ENCODE data around the gene EID2B.

The EID2B gene

DNA sequence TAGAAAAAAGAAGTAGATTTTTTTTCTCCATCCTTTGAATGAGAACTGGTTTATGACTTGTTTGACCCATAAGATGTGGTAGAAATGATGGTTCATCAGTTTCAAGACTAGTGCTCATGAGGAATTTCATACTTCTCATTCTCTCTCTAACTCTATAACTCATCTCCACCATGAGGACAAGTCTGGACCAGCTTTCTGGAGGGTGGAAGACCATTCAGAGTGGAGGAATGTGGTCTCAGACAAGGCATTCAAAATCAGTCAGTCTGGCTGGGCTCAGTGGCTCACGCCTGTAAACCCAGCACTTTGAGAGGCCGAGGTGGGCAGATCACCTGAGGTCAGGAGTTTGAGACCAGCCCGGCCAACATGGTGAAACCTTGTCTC, 10.8 kb upstream of the EID2B start:
- TF ChIP-seq ARNTL (CRISPR knock-in tag; IDR thresholded peaks at IDR 0.05; ENCODE audit: borderline replicate concordance, low read depth): no peak
- TF ChIP-seq ISL1 (CRISPR knock-in tag; IDR thresholded peaks at IDR 0.05): no peak
- TF ChIP-seq ESRRG (CRISPR knock-in tag; IDR thresholded peaks at IDR 0.05): no peak
- no peak for TF ChIP-seq PPARA (CRISPR knock-in tag; IDR thresholded peaks at IDR 0.05; ENCODE audit: borderline replicate concordance)
- TF ChIP-seq, protein P1, sequence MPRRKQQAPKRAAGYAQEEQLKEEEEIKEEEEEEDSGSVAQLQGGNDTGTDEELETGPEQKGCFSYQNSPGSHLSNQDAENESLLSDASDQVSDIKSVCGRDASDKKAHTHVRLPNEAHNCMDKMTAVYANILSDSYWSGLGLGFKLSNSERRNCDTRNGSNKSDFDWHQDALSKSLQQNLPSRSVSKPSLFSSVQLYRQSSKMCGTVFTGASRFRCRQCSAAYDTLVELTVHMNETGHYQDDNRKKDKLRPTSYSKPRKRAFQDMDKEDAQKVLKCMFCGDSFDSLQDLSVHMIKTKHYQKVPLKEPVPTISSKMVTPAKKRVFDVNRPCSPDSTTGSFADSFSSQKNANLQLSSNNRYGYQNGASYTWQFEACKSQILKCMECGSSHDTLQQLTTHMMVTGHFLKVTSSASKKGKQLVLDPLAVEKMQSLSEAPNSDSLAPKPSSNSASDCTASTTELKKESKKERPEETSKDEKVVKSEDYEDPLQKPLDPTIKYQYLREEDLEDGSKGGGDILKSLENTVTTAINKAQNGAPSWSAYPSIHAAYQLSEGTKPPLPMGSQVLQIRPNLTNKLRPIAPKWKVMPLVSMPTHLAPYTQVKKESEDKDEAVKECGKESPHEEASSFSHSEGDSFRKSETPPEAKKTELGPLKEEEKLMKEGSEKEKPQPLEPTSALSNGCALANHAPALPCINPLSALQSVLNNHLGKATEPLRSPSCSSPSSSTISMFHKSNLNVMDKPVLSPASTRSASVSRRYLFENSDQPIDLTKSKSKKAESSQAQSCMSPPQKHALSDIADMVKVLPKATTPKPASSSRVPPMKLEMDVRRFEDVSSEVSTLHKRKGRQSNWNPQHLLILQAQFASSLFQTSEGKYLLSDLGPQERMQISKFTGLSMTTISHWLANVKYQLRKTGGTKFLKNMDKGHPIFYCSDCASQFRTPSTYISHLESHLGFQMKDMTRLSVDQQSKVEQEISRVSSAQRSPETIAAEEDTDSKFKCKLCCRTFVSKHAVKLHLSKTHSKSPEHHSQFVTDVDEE (CRISPR knock-in tag; IDR thresholded peaks at IDR 0.05): no peak
- TF ChIP-seq, protein P2, sequence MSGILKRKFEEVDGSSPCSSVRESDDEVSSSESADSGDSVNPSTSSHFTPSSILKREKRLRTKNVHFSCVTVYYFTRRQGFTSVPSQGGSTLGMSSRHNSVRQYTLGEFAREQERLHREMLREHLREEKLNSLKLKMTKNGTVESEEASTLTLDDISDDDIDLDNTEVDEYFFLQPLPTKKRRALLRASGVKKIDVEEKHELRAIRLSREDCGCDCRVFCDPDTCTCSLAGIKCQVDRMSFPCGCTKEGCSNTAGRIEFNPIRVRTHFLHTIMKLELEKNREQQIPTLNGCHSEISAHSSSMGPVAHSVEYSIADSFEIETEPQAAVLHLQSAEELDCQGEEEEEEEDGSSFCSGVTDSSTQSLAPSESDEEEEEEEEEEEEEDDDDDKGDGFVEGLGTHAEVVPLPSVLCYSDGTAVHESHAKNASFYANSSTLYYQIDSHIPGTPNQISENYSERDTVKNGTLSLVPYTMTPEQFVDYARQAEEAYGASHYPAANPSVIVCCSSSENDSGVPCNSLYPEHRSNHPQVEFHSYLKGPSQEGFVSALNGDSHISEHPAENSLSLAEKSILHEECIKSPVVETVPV (CRISPR knock-in tag; IDR thresholded peaks at IDR 0.05): no peak
- TF ChIP-seq OSR1 (CRISPR knock-in tag; IDR thresholded peaks at IDR 0.05): no peak
- TF ChIP-seq ZNF8 (CRISPR knock-in tag; IDR thresholded peaks at IDR 0.05): no peak
- no peak for TF ChIP-seq ZFP3 (CRISPR knock-in tag; IDR thresholded peaks at IDR 0.05)
- TF ChIP-seq SNAI2 (CRISPR knock-in tag; IDR thresholded peaks at IDR 0.05): no peak
- no peak for TF ChIP-seq BACH2 (CRISPR knock-in tag; IDR thresholded peaks at IDR 0.05; ENCODE audit: borderline replicate concordance)
- no peak for TF ChIP-seq CSDC2 (CRISPR knock-in tag; IDR thresholded peaks at IDR 0.05)
- TF ChIP-seq, protein P3, sequence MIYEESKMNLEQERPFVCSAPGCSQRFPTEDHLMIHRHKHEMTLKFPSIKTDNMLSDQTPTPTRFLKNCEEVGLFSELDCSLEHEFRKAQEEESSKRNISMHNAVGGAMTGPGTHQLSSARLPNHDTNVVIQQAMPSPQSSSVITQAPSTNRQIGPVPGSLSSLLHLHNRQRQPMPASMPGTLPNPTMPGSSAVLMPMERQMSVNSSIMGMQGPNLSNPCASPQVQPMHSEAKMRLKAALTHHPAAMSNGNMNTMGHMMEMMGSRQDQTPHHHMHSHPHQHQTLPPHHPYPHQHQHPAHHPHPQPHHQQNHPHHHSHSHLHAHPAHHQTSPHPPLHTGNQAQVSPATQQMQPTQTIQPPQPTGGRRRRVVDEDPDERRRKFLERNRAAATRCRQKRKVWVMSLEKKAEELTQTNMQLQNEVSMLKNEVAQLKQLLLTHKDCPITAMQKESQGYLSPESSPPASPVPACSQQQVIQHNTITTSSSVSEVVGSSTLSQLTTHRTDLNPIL (CRISPR knock-in tag; IDR thresholded peaks at IDR 0.05; ENCODE audit: low read depth): no peak
- TF ChIP-seq, protein P4, sequence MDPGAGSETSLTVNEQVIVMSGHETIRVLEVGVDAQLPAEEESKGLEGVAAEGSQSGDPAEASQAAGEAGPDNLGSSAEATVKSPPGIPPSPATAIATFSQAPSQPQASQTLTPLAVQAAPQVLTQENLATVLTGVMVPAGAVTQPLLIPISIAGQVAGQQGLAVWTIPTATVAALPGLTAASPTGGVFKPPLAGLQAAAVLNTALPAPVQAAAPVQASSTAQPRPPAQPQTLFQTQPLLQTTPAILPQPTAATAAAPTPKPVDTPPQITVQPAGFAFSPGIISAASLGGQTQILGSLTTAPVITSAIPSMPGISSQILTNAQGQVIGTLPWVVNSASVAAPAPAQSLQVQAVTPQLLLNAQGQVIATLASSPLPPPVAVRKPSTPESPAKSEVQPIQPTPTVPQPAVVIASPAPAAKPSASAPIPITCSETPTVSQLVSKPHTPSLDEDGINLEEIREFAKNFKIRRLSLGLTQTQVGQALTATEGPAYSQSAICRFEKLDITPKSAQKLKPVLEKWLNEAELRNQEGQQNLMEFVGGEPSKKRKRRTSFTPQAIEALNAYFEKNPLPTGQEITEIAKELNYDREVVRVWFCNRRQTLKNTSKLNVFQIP (CRISPR knock-in tag; IDR thresholded peaks at IDR 0.05; ENCODE audit: borderline replicate concordance, low read depth): no peak
- TF ChIP-seq, protein P5, sequence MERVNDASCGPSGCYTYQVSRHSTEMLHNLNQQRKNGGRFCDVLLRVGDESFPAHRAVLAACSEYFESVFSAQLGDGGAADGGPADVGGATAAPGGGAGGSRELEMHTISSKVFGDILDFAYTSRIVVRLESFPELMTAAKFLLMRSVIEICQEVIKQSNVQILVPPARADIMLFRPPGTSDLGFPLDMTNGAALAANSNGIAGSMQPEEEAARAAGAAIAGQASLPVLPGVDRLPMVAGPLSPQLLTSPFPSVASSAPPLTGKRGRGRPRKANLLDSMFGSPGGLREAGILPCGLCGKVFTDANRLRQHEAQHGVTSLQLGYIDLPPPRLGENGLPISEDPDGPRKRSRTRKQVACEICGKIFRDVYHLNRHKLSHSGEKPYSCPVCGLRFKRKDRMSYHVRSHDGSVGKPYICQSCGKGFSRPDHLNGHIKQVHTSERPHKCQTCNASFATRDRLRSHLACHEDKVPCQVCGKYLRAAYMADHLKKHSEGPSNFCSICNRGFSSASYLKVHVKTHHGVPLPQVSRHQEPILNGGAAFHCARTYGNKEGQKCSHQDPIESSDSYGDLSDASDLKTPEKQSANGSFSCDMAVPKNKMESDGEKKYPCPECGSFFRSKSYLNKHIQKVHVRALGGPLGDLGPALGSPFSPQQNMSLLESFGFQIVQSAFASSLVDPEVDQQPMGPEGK (CRISPR knock-in tag; IDR thresholded peaks at IDR 0.05; ENCODE audit: borderline replicate concordance): no peak
- no peak for TF ChIP-seq ZC3H10 (CRISPR knock-in tag; IDR thresholded peaks at IDR 0.05)
- TF ChIP-seq ZNF70 (CRISPR knock-in tag; IDR thresholded peaks at IDR 0.05): no peak
- TF ChIP-seq RARB (CRISPR knock-in tag; IDR thresholded peaks at IDR 0.05): no peak
- TF ChIP-seq ZNF565 (CRISPR knock-in tag; conservative IDR thresholded peaks at IDR 0.05; ENCODE audit: low read depth): no peak
- no peak for TF ChIP-seq TCF4 (CRISPR knock-in tag; IDR thresholded peaks at IDR 0.05; ENCODE audit: borderline replicate concordance)
- no peak for ATAC-seq

DNA sequence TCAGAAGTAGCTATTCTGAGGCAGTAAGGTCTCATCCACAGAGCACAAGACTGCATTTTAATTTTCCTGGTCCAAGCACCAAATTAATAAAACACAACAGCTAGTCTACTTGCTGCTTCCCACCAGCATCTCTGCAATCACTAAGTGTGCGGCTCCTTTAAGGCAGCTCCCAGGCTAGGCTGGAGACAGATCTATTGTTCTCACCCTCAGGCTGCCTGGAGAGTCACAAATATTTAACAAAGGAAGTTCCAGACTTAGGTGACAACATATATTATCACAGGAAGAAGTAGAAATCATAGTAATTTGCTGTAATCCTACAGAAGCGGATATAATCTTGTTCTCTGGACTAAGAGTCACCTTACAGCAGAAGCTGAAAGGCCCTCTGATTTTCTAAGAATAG, 9.6 kb upstream of the EID2B start:
- no peak for ATAC-seq
- TF ChIP-seq GLIS3 (CRISPR knock-in tag; IDR thresholded peaks at IDR 0.05) (no peak), PPARA (CRISPR knock-in tag; IDR thresholded peaks at IDR 0.05; ENCODE audit: borderline replicate concordance) (no peak), ZNF8 (CRISPR knock-in tag; IDR thresholded peaks at IDR 0.05) (no peak), ARNTL (CRISPR knock-in tag; IDR thresholded peaks at IDR 0.05; ENCODE audit: borderline replicate concordance, low read depth) (no peak), TOX (CRISPR knock-in tag; IDR thresholded peaks at IDR 0.05; ENCODE audit: borderline replicate concordance) (no peak), SNAI2 (CRISPR knock-in tag; IDR thresholded peaks at IDR 0.05) (no peak), CSDC2 (CRISPR knock-in tag; IDR thresholded peaks at IDR 0.05) (no peak), ZNF565 (CRISPR knock-in tag; conservative IDR thresholded peaks at IDR 0.05; ENCODE audit: low read depth) (no peak), ZNF70 (CRISPR knock-in tag; IDR thresholded peaks at IDR 0.05) (no peak), ISL1 (CRISPR knock-in tag; IDR thresholded peaks at IDR 0.05) (no peak)
- TF ChIP-seq, protein P3 (CRISPR knock-in tag; IDR thresholded peaks at IDR 0.05; ENCODE audit: low read depth): no peak
- TF ChIP-seq, protein P2 (CRISPR knock-in tag; IDR thresholded peaks at IDR 0.05): no peak
- TF ChIP-seq, protein P4 (CRISPR knock-in tag; IDR thresholded peaks at IDR 0.05; ENCODE audit: borderline replicate concordance, low read depth): no peak
- TF ChIP-seq, protein P5 (CRISPR knock-in tag; IDR thresholded peaks at IDR 0.05; ENCODE audit: borderline replicate concordance): no peak
